Measurements from ENCODE around the gene NOTCH4.
A peak's percentile ranks its signal among the peaks of the same experiment; 100 is the strongest.
"Not testable (repeated sequence)": the region's sequence is repeated elsewhere in the genome, so short reads cannot be mapped to it uniquely, and the experiment has no call there.

NOTCH4 gene

DNA sequence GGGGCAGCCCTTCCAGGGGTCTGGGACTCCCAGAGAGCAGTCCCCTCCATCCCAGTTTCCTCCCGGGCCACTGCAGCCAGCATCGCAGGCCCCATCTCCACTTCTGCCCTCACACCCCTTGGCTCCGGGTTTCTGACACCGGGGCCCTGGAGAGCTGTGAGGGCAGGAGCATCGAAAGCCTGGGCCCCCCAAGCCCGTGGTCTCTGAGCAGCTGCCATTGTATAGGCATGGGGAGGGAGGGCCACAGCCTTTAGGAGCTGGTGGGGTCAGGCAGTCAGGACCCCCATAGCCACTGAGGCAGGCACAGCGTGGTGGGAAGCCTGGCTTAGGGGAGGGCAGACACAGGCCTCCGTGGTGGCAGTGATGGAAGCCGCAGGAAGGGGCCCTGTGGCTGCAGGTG lies 21.7 kb downstream of the NOTCH4 start:
- Histone ChIP-seq H3K27ac (ENCODE audit: low read depth, low read length) (no peak overlapping the region), H3K9ac (ENCODE audit: low read depth, low read length) (no peak overlapping the region), H3K4me1 (ENCODE audit: control insufficient read depth, insufficient read depth, low read length) (0 out of 2 replicates have a peak, but pooled peaks cover 3% of the 10 kb centered on the region), H3K4me3 (ENCODE audit: low read depth, low read length) (no peak overlapping the region), H3K36me3 (ENCODE audit: control insufficient read depth, insufficient read depth, low read length) (no peaks in the 10 kb centered on the region), H3K9me3 (ENCODE audit: control insufficient read depth, insufficient read depth, low read length) (no peaks in the 10 kb centered on the region), H3K27me3 (ENCODE audit: control insufficient read depth, insufficient read depth, low read length) (no peaks in the 10 kb centered on the region)

GRCh38 chr6:32200711-32201475 lies 23.0 kb downstream of the NOTCH4 start:
- H3K4me1 ChIP-seq (ENCODE audit: control insufficient read depth, insufficient read depth, low read length): peaks cover 8% of the 10 kb centered on the region; the same call in 1 of the 2 replicates
- H3K27me3 ChIP-seq (ENCODE audit: control insufficient read depth, insufficient read depth, low read length): no peaks in the 10 kb centered on the region
- no peak overlapping the region for H3K9ac ChIP-seq (ENCODE audit: low read depth, low read length)
- H3K27ac ChIP-seq (ENCODE audit: low read depth, low read length): no peak overlapping the region
- no peaks in the 10 kb centered on the region for H3K9me3 ChIP-seq (ENCODE audit: control insufficient read depth, insufficient read depth, low read length)
- H3K4me3 ChIP-seq (ENCODE audit: low read depth, low read length): no peak overlapping the region
- no peaks in the 10 kb centered on the region for H3K36me3 ChIP-seq (ENCODE audit: control insufficient read depth, insufficient read depth, low read length)

DNA sequence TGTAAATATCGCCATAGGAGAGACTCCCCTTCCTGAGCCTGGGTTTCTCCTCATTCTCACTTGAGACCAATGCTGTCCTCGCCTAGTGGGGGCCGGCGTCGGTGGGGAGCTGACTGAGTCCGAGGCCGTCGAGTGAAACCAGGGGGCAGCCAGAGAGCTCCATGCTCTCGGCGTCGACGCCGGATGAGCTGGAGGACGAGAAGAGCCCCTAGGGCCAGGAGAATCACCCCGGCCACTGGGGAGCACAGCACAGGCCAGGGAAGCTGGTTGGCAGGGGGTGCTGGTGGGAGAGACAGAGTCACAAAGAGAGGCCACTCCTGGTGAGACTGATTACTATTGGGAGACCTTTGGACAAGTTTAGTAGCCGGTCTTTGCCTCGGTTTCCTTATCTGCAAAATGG lies 25.0 kb downstream of the NOTCH4 start:
- no peak overlapping the region for H3K9ac ChIP-seq (ENCODE audit: low read depth, low read length)
- no peaks in the 10 kb centered on the region for H3K27me3 ChIP-seq (ENCODE audit: control insufficient read depth, insufficient read depth, low read length)
- H3K36me3 ChIP-seq (ENCODE audit: control insufficient read depth, insufficient read depth, low read length): no peaks in the 10 kb centered on the region
- H3K4me1 ChIP-seq (ENCODE audit: control insufficient read depth, insufficient read depth, low read length): peaks cover 19% of the 10 kb centered on the region
- no peaks in the 10 kb centered on the region for H3K9me3 ChIP-seq (ENCODE audit: control insufficient read depth, insufficient read depth, low read length)
- H3K27ac ChIP-seq (ENCODE audit: low read depth, low read length): no peak overlapping the region
- H3K4me3 ChIP-seq (ENCODE audit: low read depth, low read length): no peak overlapping the region

- Histone ChIP-seq H3K27me3 (ENCODE audit: control insufficient read depth, insufficient read depth, low read length) (no peaks in the 10 kb centered on the region), H3K4me1 (ENCODE audit: control insufficient read depth, insufficient read depth, low read length) (peaks cover 19% of the 10 kb centered on the region), H3K36me3 (ENCODE audit: control insufficient read depth, insufficient read depth, low read length) (no peaks in the 10 kb centered on the region), H3K9me3 (ENCODE audit: control insufficient read depth, insufficient read depth, low read length) (no peaks in the 10 kb centered on the region), H3K9ac (ENCODE audit: low read depth, low read length) (no peak overlapping the region), H3K27ac (ENCODE audit: low read depth, low read length) (no peak overlapping the region), H3K4me3 (ENCODE audit: low read depth, low read length) (no peak overlapping the region)
Measured at GRCh38 chr6:32198345-32198696, 25.5 kb downstream of the NOTCH4 start.

GRCh38 chr6:32196682-32197616 lies 26.9 kb downstream of the NOTCH4 start:
- Histone ChIP-seq H3K27me3 (ENCODE audit: control insufficient read depth, insufficient read depth, low read length) (no peaks in the 10 kb centered on the region), H3K9ac (ENCODE audit: low read depth, low read length) (peak overlapping the region; percentile 93), H3K36me3 (ENCODE audit: control insufficient read depth, insufficient read depth, low read length) (no peaks in the 10 kb centered on the region), H3K4me1 (ENCODE audit: control insufficient read depth, insufficient read depth, low read length) (peaks cover 28% of the 10 kb centered on the region), H3K27ac (ENCODE audit: low read depth, low read length) (peak overlapping the region; percentile 100), H3K9me3 (ENCODE audit: control insufficient read depth, insufficient read depth, low read length) (no peaks in the 10 kb centered on the region), H3K4me3 (ENCODE audit: low read depth, low read length) (peak overlapping the region; percentile 82)

GRCh38 chr6:32195902-32196681 lies 27.8 kb downstream of the NOTCH4 start:
- H3K4me3 ChIP-seq (ENCODE audit: low read depth, low read length): peak overlapping the region; percentile 82
- peaks cover 28% of the 10 kb centered on the region for H3K4me1 ChIP-seq (ENCODE audit: control insufficient read depth, insufficient read depth, low read length)
- H3K9ac ChIP-seq (ENCODE audit: low read depth, low read length): peak overlapping the region; percentile 93
- H3K36me3 ChIP-seq (ENCODE audit: control insufficient read depth, insufficient read depth, low read length): no peaks in the 10 kb centered on the region
- H3K27ac ChIP-seq (ENCODE audit: low read depth, low read length): peak overlapping the region; percentile 100
- H3K9me3 ChIP-seq (ENCODE audit: control insufficient read depth, insufficient read depth, low read length): no peaks in the 10 kb centered on the region
- no peaks in the 10 kb centered on the region for H3K27me3 ChIP-seq (ENCODE audit: control insufficient read depth, insufficient read depth, low read length)

DNA sequence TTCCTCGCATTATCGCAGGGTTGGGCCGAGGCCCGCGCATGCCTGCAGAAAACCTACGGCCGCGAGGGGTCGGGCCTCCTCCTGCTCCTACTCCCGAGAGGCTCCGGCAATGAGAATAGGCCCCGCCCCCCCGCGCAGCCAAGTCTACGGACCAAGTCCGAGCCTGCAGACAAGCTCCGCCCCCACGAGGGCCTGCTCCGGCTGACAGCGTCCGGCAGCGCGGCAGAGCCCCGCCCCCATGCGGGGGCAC lies 28.3 kb downstream of the NOTCH4 start:
- Histone ChIP-seq H3K36me3 (ENCODE audit: control insufficient read depth, insufficient read depth, low read length) (no peaks in the 10 kb centered on the region), H3K27ac (ENCODE audit: low read depth, low read length) (peak overlapping the region; percentile 100), H3K4me3 (ENCODE audit: low read depth, low read length) (peak overlapping the region; percentile 82; the same call in 1 of the 2 replicates), H3K4me1 (ENCODE audit: control insufficient read depth, insufficient read depth, low read length) (peaks cover 33% of the 10 kb centered on the region), H3K27me3 (ENCODE audit: control insufficient read depth, insufficient read depth, low read length) (no peaks in the 10 kb centered on the region), H3K9ac (ENCODE audit: low read depth, low read length) (peak overlapping the region; percentile 93; the same call in 1 of the 2 replicates), H3K9me3 (ENCODE audit: control insufficient read depth, insufficient read depth, low read length) (no peaks in the 10 kb centered on the region)

- Histone ChIP-seq H3K4me3 (ENCODE audit: low read depth, low read length) (peak overlapping the region; percentile 80), H3K9ac (ENCODE audit: low read depth, low read length) (peak overlapping the region; percentile 71), H3K27ac (ENCODE audit: low read depth, low read length) (peak overlapping the region; percentile 100), H3K9me3 (ENCODE audit: control insufficient read depth, insufficient read depth, low read length) (no peaks in the 10 kb centered on the region), H3K4me1 (ENCODE audit: control insufficient read depth, insufficient read depth, low read length) (peaks cover 35% of the 10 kb centered on the region), H3K36me3 (ENCODE audit: control insufficient read depth, insufficient read depth, low read length) (no peaks in the 10 kb centered on the region), H3K27me3 (ENCODE audit: control insufficient read depth, insufficient read depth, low read length) (no peaks in the 10 kb centered on the region)
Measured at GRCh38 chr6:32194825-32195651, 28.8 kb downstream of the NOTCH4 start.

DNA sequence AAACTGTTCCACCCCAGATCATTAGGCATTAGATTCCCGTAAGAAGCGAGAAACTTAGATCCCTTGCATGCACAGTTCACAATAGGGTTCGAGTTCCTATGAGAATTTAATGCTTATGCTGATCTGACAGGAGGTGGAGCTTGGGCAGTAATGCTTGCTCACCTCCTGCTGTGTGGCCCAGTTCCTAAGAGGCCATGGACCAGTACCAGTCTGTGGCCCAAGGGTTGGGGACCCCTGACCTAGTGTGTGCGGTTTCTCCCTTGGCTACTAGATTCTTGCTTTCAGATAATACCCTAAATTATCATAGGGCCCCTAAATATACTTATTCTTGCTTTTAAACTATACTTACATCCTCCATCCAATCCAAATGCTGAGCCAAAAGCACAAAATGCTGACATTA lies 29.5 kb downstream of the NOTCH4 start:
- no peaks in the 10 kb centered on the region for H3K27me3 ChIP-seq (ENCODE audit: control insufficient read depth, insufficient read depth, low read length)
- no peak overlapping the region for H3K9ac ChIP-seq (ENCODE audit: low read depth, low read length)
- no peak overlapping the region for H3K4me3 ChIP-seq (ENCODE audit: low read depth, low read length)
- H3K27ac ChIP-seq (ENCODE audit: low read depth, low read length): peak overlapping the region; percentile 100
- no peaks in the 10 kb centered on the region for H3K36me3 ChIP-seq (ENCODE audit: control insufficient read depth, insufficient read depth, low read length)
- H3K4me1 ChIP-seq (ENCODE audit: control insufficient read depth, insufficient read depth, low read length): peaks cover 35% of the 10 kb centered on the region
- H3K9me3 ChIP-seq (ENCODE audit: control insufficient read depth, insufficient read depth, low read length): no peaks in the 10 kb centered on the region

- not testable (repeated sequence) for H3K9me3 ChIP-seq (ENCODE audit: control insufficient read depth, insufficient read depth, low read length); H3K27me3 ChIP-seq (ENCODE audit: control insufficient read depth, insufficient read depth, low read length); H3K9ac ChIP-seq (ENCODE audit: low read depth, low read length); H3K27ac ChIP-seq (ENCODE audit: low read depth, low read length); H3K36me3 ChIP-seq (ENCODE audit: control insufficient read depth, insufficient read depth, low read length)
- Histone ChIP-seq H3K4me1 (ENCODE audit: control insufficient read depth, insufficient read depth, low read length) (peaks cover 41% of the 10 kb centered on the region), H3K4me3 (ENCODE audit: low read depth, low read length) (peak overlapping the region; percentile 10; the same call in 1 of the 2 replicates)
Measured at GRCh38 chr6:32193096-32193495, 30.8 kb downstream of the NOTCH4 start.

Data from HUES48 (cell line).